Stimulated activated CD8-positive, alpha-beta memory T cell treated with anti-CD3 and anti-CD28 coated beads, Interleukin-15, amount 100 ng/mL, for 48 hours (primary cell): ENCODE results near the gene SLC30A4.
"Not testable (repeated sequence)": the region's sequence is repeated elsewhere in the genome, so short reads cannot be mapped to it uniquely, and the experiment has no call there.

ENCODE experiments used
- DNase-seq, 2 donors: peaks; one replicate each; pipeline ENCODE4 v3.0.0-alpha.2; 2020; ENCODE audit warnings: low read depth in 2 of 2

The SLC30A4 gene

GRCh38 chr15:45510758-45511280 is 11.7 kb downstream of the SLC30A4 start:
- DNase-seq: no peak

DNA sequence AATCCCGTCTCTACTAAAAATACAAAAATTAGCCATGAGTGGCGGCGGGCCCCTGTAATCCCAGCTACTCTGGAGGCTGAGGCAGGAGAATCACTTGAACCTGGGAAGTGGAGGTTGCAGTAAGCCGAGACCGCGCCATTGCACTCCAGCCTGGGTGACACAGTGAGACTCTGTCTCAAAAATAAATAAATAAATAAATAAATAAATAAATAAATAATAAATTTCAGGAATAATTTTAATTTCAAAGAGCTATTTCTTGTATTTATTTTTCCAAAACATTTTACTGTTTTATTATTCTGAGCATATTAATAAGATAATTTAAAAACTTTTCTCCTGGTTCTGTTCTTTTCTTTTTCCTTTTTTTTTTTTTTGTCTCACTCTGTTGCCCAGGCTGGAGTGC is 15.4 kb downstream of the SLC30A4 start:
- DNase-seq: not testable (repeated sequence)

- no peak for DNase-seq
These were observed 23.1 kb downstream of the SLC30A4 start for GRCh38 chr15:45499426-45499825.

- no peak for DNase-seq
These were observed 23.9 kb downstream of the SLC30A4 start for GRCh38 chr15:45498701-45499100.

DNA sequence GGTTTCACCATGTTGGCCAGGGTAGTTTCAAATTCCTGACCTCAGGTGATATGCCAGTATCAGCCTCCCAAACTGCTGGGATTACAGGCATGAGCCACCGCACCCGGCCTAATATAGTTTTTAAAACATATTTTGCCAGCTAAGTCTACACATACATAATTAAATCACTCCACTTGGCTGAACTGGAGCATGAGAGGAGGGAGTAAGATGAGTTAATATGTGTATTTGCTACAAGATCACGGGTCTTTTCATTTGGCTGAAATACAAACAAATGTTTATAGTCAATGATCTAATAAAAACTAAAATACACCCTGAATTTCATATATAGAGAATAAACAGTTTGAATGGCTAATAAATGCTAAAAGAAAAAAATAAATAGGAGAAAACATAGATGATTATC is 25.3 kb downstream of the SLC30A4 start:
- DNase-seq: no peak

DNA sequence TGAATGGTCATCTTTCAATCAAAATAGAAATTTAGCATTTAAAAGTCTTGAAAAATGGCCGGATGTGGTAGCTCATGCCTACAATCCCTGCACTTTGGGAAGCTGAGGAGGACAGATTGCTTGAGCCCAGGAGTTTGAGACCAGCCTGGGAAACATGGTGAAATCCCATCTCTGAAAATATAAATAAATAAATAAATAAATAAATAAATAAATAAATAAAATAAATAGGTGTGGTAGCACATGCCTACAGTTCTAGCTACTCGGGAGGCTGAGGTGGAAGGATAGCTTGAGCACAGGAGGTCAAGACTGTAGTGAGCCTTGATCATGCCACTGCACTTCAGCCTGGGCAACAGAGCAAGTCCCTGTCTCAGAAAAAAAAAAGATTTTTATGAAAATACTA is 25.9 kb downstream of the SLC30A4 start:
- no peak for DNase-seq

- DNase-seq: no peak
These were observed 27.0 kb downstream of the SLC30A4 start for GRCh38 chr15:45495588-45495987.

DNA sequence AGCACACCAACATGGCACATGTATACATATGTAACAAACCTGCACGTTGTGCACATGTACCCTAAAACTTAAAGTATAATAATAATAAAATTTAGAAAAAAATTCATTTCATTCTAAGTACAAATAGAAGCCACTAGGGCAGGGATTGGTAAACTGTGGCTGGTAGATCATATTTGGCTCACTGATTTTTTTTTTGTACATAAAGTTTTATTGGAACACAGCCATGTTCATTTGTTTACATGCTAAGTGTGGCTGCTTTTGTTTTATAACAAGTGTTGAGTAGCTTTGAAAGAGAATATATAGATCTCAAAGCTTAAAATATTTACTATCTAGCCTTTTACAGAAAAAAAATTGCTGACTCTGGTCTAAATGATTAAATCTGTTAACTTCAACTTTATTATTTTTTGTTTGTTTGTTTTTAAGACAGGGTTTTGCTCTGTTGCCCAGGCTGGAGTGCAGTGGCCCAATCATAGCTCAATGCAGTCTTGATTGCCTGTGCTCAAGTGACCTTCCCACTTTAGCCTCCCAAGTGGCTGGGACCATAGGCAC is 32.8 kb downstream of the SLC30A4 start:
- DNase-seq: no peak

DNA sequence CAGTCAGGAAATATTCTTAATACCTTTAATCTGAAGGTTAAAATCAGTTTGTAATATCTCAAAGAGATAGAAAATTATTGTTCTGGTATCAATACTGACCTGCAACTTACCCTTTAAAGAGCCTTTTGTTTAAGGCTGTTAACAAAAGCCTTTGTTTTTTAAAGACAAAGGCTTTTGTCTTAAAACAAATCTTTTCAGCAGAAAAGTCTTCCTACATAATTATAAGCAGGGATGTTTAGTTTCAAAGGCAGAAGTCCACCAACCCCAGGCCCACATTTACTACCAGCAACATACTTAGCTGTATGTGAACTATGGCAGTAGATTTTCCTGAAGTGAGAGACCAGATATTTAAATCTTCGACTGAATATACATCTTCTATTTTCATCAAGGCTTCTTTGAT is 36.2 kb downstream of the SLC30A4 start:
- no peak for DNase-seq

GRCh38 chr15:45481135-45481534 is 41.4 kb downstream of the SLC30A4 start:
- no peak for DNase-seq

- DNase-seq: no peak
These were observed 46.1 kb downstream of the SLC30A4 start for GRCh38 chr15:45476410-45476809.

DNA sequence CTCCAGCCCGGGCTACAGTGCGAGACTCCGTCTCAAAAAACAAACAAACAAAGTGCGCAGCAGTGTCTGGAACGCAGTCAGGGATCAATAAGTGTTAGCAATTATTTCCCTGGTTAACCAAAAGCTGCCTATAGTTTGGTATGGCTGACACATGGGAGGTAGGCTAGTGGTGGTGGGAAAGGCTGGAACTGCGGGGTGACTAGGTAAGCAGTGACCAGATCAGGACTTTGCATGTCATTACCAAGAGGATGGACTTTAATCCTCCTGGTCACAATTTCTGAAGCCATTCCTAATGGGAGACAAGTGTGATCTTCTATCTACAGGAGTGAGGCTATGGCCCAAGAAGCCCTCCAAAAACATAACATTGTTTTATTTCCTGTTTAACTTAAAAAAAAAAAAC is 47.8 kb downstream of the SLC30A4 start:
- no peak for DNase-seq

DNA sequence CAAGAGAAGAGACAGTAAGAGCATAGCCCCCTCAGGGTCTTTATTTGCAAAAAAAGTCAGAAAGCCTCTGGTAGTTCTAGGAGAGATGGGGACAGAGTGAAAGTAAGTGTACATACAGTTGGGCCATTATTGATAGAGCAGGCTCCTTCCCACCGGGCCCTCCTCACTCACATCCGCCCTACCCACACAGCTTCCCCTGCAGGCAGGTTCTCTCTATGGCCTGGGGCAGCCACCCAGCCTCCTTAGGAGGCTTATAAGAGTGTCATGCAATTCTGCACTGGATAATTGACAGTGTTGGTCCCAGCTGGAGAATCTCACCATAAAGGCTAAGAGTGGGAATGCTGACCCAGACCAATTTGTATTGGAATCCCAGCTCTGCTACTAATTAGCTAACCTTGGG is 49.5 kb downstream of the SLC30A4 start:
- DNase-seq: no peak

DNA sequence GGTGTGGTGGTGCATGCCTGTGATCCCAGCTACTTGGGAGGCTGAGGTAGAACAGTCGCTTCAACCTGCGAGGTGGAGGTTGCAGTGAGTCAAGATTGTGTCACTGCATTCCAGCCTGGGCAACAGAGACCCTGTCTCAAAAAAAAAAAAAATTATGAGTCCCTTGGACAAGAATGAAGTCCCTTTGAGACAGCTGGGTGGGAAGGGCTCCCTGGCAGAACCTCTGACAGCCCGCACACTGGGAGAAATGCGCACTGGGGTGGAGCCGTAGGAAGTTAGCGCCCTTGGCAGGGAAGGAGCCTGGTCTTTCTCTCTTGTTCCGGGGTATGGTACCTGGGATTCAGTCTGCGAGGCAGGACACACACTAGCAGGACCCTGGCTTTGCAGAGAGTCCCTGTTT is 51.4 kb downstream of the SLC30A4 start:
- no peak for DNase-seq

DNA sequence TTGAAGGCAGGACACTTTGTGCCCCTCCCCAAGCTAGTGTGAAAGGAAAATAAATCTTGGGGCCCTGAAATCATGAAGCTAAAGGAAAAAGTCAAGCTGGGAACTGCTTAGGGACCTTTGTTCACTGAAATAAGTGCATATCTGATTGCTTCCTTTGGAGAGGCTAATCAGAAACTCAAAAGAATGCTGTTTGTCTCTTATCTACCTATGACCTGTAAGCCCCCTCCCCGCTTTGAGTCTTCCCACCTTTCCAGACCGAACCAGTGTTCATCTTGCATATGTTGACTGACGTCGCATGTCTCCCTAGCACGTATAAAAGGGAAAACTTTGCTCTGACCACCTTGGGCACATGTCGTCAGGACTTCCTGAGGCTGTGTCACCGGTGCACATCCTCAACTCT is 53.1 kb downstream of the SLC30A4 start:
- DNase-seq: no peak

DNA sequence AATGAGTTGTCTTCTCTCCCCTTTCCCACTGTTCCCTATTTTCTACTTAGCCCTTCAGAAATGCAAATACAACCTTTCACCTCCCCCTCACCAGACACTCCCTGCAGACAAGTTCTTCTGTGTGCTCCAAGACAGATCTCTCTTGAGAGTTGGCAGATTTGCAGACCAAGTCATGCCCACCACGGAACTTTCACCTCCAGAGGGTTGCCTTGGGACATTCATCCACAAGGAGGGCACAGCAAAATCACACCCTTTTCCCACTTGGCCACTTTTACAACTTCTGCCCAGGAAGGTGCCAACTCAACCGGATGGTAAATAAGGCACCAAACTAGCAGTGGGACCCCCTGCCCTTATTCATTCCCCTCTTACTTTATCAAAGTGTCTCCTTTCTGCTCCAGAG is 53.5 kb downstream of the SLC30A4 start:
- DNase-seq: no peak

GRCh38 chr15:45468294-45468693 is 54.3 kb downstream of the SLC30A4 start:
- DNase-seq: no peak

GRCh38 chr15:45458746-45459403 is 63.7 kb downstream of the SLC30A4 start:
- DNase-seq: peak; percentile 53 to 58

GRCh38 chr15:45457641-45458539 is 64.7 kb downstream of the SLC30A4 start:
- peak; percentile 41 to 58 for DNase-seq

DNA sequence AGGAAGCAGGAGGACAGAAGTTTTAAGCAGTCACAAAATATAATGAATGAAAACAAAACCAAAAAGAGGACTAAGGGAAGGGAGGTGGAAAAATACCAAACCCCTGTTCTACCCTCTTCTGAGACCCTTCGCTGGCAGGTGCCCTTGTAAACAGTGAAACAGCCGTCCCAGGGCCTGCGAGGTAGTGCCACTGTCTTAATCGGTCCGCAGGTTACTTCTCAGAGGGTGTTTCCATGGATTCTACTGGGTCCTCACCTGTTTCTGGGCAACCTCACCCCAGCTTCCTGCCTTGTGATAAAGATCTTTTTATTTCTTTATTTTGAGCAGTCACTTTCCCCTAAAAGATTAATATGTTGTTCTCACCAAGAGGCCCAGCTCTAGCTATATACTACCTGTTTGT is 65.3 kb downstream of the SLC30A4 start:
- no peak for DNase-seq

DNA sequence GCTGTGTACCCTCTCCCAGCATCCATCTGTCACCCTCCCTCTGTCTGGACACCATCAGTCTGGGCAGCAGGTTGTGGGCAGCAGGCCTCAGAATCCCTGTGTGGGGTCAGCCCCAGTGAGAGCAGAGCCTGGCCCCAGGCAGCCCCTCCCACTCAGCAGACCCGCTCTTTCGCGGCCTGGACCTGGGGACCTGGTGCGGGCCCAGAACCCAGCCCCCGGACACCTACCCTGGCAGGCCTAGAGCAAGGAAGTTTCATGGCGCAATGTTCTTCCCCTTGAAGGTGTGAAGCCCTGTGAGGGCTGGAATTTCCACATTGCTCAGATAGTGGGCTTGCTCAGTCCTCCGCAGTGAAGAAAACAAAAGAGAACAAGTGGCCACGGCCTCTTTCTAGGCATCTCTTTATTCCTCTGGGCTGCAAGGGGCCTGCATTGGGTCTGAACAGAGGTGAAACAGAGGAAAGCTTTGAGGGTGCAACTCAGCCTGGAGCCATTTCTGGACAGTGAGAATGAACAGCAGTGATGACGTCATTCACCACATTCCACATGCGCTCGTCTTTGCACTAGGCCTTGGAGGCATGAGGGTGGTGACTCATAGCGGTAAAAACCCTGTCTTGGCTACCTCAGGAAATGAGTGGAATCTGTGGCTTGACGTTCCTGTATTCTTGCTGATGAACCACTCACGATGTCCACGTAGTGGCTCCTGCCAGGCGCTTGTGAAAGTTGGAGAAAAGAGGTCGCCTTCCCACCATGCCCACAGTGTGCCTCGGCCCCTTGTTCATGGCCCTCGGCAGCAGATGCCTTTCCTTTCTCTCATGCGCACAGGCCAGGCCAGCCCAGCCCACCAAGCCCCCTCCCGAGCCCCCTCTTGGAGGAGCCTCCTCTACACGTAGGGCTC is 66.1 kb downstream of the SLC30A4 start:
- peak; percentile 55 to 68 for DNase-seq

- peak; percentile 64 to 66 for DNase-seq
These were observed 67.7 kb downstream of the SLC30A4 start for GRCh38 chr15:45454814-45455213.
